Suprapubic skin (tissue), 4 donors: ENCODE measurements around the gene HMG20A. TPM values are rescaled to one million over a fixed set of nuclear protein-coding genes. Genes with fewer than 3 reads are reported as not detected.

Source experiments
- DNase-seq, 2 donors: peaks; one replicate each; pipeline ENCODE4 v3.0.0-alpha.2; 2019; ENCODE audit warnings: low spot score in 2 of 2
- H3K27ac ChIP-seq: fragments of 200-600 bp; sonication (generic); one replicate; pipeline ENCODE4 v1.5.1; 2019
- H3K27me3 ChIP-seq: fragments of 200-600 bp; sonication (generic); one replicate; pipeline ENCODE4 v1.5.1; 2019
- H3K36me3 ChIP-seq: fragments of 200-600 bp; sonication (generic); one replicate; pipeline ENCODE4 v1.5.1; 2019
- H3K4me1 ChIP-seq: fragments of 200-600 bp; sonication (generic); one replicate; pipeline ENCODE4 v1.5.1; 2019
- H3K4me3 ChIP-seq: fragments of 200-600 bp; sonication (generic); one replicate; pipeline ENCODE4 v1.5.1; 2019; ENCODE audit warnings: mild to moderate bottlenecking
- H3K9me3 ChIP-seq: fragments of 200-600 bp; sonication (generic); one replicate; pipeline ENCODE4 v1.5.1; 2019
- EP300 ChIP-seq: sonication (generic); formaldehyde crosslinking; IDR thresholded peaks from one replicate; pipeline ENCODE4 v1.6.1; 2017; ENCODE audit warnings: antibody characterized with exemption
- POLR2A ChIP-seq, 2 donors: fragments of 450-650 bp; IDR thresholded peaks; one replicate each; pipeline ENCODE4 v1.6.1; 2017; ENCODE audit warnings: antibody characterized with exemption in 2 of 2, mild to moderate bottlenecking in 2 of 2, moderate library complexity in 2 of 2
- POLR2AphosphoS5 ChIP-seq, 3 donors: sonication (generic); formaldehyde crosslinking; IDR thresholded peaks; one replicate each; pipeline ENCODE4 v1.6.1; 2017; ENCODE audit warnings: antibody characterized with exemption in 3 of 3
- WGBS: methylation state at CpG from one replicate; pipeline ENCODE4 v1.1.5; 2018; 5-methylcytosine and 5-hydroxymethylcytosine counted together
- total RNA-seq, 4 donors: library from RNA; depleted of rRNA; stranded (reverse); fragments of >200 nt; gene quantifications; one replicate each; pipeline ENCODE4 v1.1.0, GENCODE V29; 2016
- TF ChIP-seq, protein P1 (sequence below), 2 donors: fragments of 200-600 bp in 1 of 2; fragments of 450-650 bp in 1 of 2; sonication (generic) in 1 of 2; IDR thresholded peaks; one replicate each; pipeline ENCODE4 v1.5.1; 2016 to 2019; ENCODE audit warnings: antibody characterized with exemption in 2 of 2, mild to moderate bottlenecking in 1 of 2, moderate library complexity in 1 of 2

HMG20A gene
- total RNA-seq, 4 donors from 2014 or later = 21.3 to 35.6 (median 23.5) TPM

DNA sequence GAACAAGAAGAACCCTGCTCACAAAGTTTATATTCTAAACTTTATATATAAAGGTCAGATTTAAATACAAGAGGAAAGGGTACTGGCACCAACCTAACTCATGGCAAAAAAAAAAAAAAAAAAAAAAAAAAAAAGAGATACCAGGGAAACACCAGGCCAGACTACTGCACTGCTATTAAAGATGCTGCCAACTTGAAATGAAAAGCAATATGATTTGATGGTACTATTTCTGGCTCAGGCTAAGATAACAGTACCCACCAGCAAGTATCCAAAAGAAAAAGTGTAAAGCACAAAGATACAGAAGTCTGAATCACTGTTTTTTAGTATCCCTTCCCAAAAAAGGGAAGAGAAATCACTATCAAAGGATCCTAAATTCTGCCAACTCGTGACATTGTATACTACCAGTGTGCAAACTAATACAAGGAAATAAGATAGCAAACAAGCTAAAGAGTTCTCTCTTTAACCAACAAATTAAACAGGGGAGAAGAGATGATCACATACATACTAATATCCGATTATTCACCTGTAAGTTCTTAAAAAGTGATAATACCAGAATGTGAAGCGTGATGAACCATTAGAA is 29.2 kb upstream of the HMG20A start:
- peaks cover 15% of the 10 kb centered on the region for H3K4me1 ChIP-seq
- DNase-seq = no peak
- no peaks in the 10 kb centered on the region for H3K9me3 ChIP-seq
- no peaks in the 10 kb centered on the region for H3K27me3 ChIP-seq
- TF ChIP-seq EP300 (no peak), POLR2A (IDR thresholded peaks at IDR 0.05) (no peak), POLR2AphosphoS5 (IDR thresholded peaks at IDR 0.05) (no peak)
- TF ChIP-seq, protein P1, sequence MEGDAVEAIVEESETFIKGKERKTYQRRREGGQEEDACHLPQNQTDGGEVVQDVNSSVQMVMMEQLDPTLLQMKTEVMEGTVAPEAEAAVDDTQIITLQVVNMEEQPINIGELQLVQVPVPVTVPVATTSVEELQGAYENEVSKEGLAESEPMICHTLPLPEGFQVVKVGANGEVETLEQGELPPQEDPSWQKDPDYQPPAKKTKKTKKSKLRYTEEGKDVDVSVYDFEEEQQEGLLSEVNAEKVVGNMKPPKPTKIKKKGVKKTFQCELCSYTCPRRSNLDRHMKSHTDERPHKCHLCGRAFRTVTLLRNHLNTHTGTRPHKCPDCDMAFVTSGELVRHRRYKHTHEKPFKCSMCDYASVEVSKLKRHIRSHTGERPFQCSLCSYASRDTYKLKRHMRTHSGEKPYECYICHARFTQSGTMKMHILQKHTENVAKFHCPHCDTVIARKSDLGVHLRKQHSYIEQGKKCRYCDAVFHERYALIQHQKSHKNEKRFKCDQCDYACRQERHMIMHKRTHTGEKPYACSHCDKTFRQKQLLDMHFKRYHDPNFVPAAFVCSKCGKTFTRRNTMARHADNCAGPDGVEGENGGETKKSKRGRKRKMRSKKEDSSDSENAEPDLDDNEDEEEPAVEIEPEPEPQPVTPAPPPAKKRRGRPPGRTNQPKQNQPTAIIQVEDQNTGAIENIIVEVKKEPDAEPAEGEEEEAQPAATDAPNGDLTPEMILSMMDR (IDR thresholded peaks at IDR 0.05) = no peak
- no peaks in the 10 kb centered on the region for H3K36me3 ChIP-seq
- WGBS = 85% methylated on average over 3 of the region's 3 CpGs
- H3K27ac ChIP-seq = no peak overlapping the region
- H3K4me3 ChIP-seq = no peak overlapping the region

DNA sequence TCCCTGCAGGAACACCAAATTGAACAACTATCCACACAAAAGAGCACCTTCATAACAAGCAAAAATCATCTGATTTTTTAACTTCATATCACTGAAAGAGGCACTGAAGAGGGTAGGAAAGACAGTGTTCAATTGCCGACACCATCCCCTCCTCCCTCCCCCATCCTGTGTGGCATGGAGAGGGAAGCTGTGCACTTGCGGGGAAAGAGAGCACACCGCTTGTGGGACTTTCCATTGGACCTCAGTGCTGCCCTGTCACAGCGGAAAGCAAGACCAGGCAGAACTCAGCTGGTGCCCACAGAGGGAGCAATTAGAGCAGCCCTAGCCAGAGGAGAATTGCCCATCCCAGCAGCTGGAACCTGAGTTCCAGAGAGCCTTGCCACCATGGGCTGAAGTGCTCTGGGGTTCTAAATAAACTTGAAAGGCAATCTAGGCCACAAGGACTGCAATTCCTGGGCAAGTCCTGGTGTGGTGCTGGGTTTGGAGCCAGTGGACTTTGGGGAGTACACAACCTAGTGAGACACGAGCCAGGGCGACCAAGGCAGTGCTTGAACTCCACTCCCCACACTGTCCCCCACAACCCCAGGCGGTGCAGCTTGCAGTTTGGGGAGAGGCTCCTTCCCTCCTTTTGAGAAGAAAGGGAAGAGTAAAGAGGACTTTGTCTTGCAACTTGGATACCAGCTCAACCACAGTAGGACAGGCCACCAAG is 27.8 kb upstream of the HMG20A start:
- 100% methylated on average over 7 of the region's 7 CpGs for WGBS
- TF ChIP-seq, protein P1 (IDR thresholded peaks at IDR 0.05) = no peak
- TF ChIP-seq EP300 (no peak), POLR2AphosphoS5 (IDR thresholded peaks at IDR 0.05) (no peak)
- Histone ChIP-seq H3K4me1 (peaks cover 10% of the 10 kb centered on the region), H3K4me3 (no peak overlapping the region), H3K27ac (no peak overlapping the region), H3K36me3 (no peaks in the 10 kb centered on the region), H3K9me3 (no peaks in the 10 kb centered on the region), H3K27me3 (no peaks in the 10 kb centered on the region)
- DNase-seq = no peak

DNA sequence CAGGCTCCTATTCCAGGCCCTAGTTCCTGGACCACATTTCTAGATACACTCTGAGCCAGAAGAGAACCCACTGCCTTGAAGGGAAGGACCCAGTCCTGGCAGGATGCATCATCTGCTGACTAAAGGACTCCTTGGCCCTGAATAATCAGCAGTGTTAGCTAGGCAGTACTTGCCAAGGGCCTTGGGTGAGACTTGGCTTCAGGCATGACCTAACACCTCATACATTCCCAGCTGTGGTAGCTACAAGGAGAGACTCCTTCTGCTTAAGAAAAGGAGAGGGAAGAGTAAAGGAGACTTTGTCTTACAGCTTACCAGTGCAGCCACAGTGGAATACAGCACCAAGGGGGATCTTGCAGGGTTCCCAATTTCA is 27.2 kb upstream of the HMG20A start:
- no peak overlapping the region for H3K27ac ChIP-seq
- peaks cover 10% of the 10 kb centered on the region for H3K4me1 ChIP-seq
- no peaks in the 10 kb centered on the region for H3K9me3 ChIP-seq
- H3K27me3 ChIP-seq = no peaks in the 10 kb centered on the region
- H3K36me3 ChIP-seq = no peaks in the 10 kb centered on the region
- TF ChIP-seq POLR2AphosphoS5 (IDR thresholded peaks at IDR 0.05) (no peak), EP300 (no peak), POLR2A (IDR thresholded peaks at IDR 0.05) (no peak)
- TF ChIP-seq, protein P1 (IDR thresholded peaks at IDR 0.05) = no peak
- H3K4me3 ChIP-seq = no peak overlapping the region
- no peak for DNase-seq

DNA sequence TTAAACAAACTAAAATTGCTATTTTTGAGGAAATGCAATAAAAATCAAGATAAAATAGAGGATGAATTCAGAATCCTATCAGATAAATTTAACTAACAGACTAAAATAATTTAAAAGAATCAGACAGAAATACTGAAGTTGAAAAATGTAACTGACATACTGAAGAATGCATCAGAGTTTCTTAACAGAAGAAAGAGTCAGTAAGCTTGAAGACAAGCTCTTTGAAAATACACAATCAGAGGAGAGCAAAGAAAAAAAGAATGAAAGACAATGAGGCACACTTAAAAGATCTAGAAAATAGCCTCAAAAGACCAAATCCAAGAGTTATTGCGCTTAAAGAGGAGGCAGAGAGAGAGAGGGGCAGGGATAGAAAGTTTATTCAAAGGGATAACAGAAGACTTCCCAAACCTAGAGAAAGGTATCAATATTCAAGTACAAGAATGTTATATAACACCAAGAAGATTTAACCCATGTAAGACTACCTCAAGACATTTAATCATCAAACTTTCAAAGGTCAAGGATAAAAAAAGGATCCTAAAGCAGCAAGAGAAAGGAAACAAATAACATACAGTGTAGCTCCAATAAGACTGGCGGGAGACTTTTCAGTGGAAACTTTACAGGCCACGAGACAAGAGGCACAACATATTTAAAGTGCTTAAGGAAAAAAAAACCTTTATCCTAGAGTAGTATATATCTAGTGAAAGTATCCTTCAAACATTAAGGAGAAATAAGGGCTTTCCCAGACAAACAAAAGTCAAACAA is 25.5 kb upstream of the HMG20A start:
- WGBS = 99% methylated on average over 3 of the region's 3 CpGs
- peaks cover 11% of the 10 kb centered on the region for H3K9me3 ChIP-seq
- TF ChIP-seq, protein P1 (IDR thresholded peaks at IDR 0.05) = no peak
- TF ChIP-seq POLR2AphosphoS5 (IDR thresholded peaks at IDR 0.05) (no peak), EP300 (no peak), POLR2A (IDR thresholded peaks at IDR 0.05) (no peak)
- no peak for DNase-seq
- no peaks in the 10 kb centered on the region for H3K27me3 ChIP-seq
- no peaks in the 10 kb centered on the region for H3K36me3 ChIP-seq
- H3K27ac ChIP-seq = no peak overlapping the region
- no peak overlapping the region for H3K4me3 ChIP-seq
- peaks cover 10% of the 10 kb centered on the region for H3K4me1 ChIP-seq

DNA sequence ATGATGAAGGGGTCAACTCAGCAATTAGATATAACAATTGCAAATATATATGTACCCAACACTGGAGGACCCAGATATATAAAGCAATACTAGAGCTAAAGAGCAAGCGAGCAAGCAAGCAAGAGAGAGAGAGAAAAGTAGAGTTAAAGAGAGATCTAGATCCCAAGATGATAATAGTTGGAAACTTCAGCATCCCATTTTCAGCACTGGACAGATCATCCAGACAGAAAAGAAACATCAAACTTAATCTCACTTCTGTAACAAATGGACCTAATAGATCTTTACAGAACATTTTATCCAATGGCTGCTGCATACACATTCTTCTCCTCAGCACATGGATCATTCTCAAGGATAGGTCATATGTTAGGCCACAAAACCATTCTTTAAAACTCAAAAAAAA is 24.0 kb upstream of the HMG20A start:
- 97% methylated on average over 1 of the region's 1 CpG for WGBS
- Histone ChIP-seq H3K36me3 (no peaks in the 10 kb centered on the region), H3K27me3 (no peaks in the 10 kb centered on the region), H3K27ac (no peak overlapping the region), H3K4me1 (no peaks in the 10 kb centered on the region), H3K4me3 (no peak overlapping the region), H3K9me3 (peaks cover 11% of the 10 kb centered on the region)
- DNase-seq = no peak
- no peak for TF ChIP-seq POLR2A (IDR thresholded peaks at IDR 0.05)
- TF ChIP-seq, protein P1 (IDR thresholded peaks at IDR 0.05) = no peak
- no peak for TF ChIP-seq POLR2AphosphoS5 (IDR thresholded peaks at IDR 0.05)
- TF ChIP-seq EP300 = no peak
